Neural cell (in vitro differentiated cells): ENCODE data around the gene IL7R. TPM values are rescaled to one million over a fixed set of nuclear protein-coding genes. Genes with fewer than 3 reads are reported as not detected.

Experiments used
- H2AFZ ChIP-seq: fragments of 200-600, 300-800 bp; sonication (generic), shearing (Covaris generic); 2 replicates; pipeline ENCODE4 v1.6.0; 2014; ENCODE audit warnings: low read depth, mild to moderate bottlenecking, antibody characterized with exemption, low read length, moderate library complexity
- H3F3A ChIP-seq: fragments of 200-600 bp; shearing (Covaris generic); 2 replicates; pipeline ENCODE4 v1.6.1; 2016; ENCODE audit warnings: mild to moderate bottlenecking, moderate library complexity, mixed read lengths, antibody characterized with exemption, low read length; ENCODE audit not compliant: insufficient read depth, poor library complexity, severe bottlenecking
- H3K27ac ChIP-seq: fragments of 200-600, 300-800 bp; sonication (generic), shearing (Covaris generic); 2 replicates; pipeline ENCODE4 v1.5.1; 2014; ENCODE audit warnings: mild to moderate bottlenecking, low read length, moderate library complexity
- H3K27me3 ChIP-seq: fragments of 300-800, 200-600 bp; sonication (generic), shearing (Covaris generic); 2 replicates; pipeline ENCODE4 v1.6.0; 2014; ENCODE audit warnings: mild to moderate bottlenecking, low read depth, low read length, moderate library complexity; ENCODE audit not compliant: insufficient read depth
- H3K36me3 ChIP-seq: fragments of 300-800, 200-600 bp; sonication (generic), shearing (Covaris generic); 2 replicates; pipeline ENCODE4 v1.5.1; 2014; ENCODE audit warnings: mild to moderate bottlenecking, antibody characterized with exemption, low read length, moderate library complexity; ENCODE audit not compliant: insufficient read depth
- H3K4me2 ChIP-seq: fragments of 300-800, 200-600 bp; sonication (generic), shearing (Covaris generic); 2 replicates; pipeline ENCODE4 v1.6.0; 2014; ENCODE audit warnings: mild to moderate bottlenecking, low read length
- H3K4me3 ChIP-seq: fragments of 300-800, 200-600 bp; sonication (generic), shearing (Covaris generic); 2 replicates; pipeline ENCODE4 v1.5.1; 2014; ENCODE audit warnings: mild to moderate bottlenecking, low read length, moderate library complexity
- H3K79me2 ChIP-seq: fragments of 200-600 bp; shearing (Covaris generic); replicated peaks from 2 replicates; pipeline ENCODE4 v1.6.0; 2014; ENCODE audit warnings: mild to moderate bottlenecking, low read length, moderate library complexity; ENCODE audit not compliant: insufficient read depth
- H3K9ac ChIP-seq: fragments of 300-800, 200-600 bp; sonication (generic), shearing (Covaris generic); 2 replicates; pipeline ENCODE4 v1.6.1; 2016; ENCODE audit warnings: mild to moderate bottlenecking, low read length, mixed read lengths
- H3K9me2 ChIP-seq: fragments of 200-600 bp; shearing (Covaris generic); 2 replicates; pipeline ENCODE4 v1.6.1; 2016; ENCODE audit warnings: mild to moderate bottlenecking, low read length, mixed read lengths; ENCODE audit not compliant: insufficient read depth
- H3K9me3 ChIP-seq: fragments of 200-600, 300-800 bp; sonication (generic), shearing (Covaris generic); 2 replicates; pipeline ENCODE4 v1.6.1; 2016; ENCODE audit warnings: mild to moderate bottlenecking, mixed run types, low read length, moderate library complexity, mixed read lengths
- H4K20me1 ChIP-seq: fragments of 200-600 bp; shearing (Covaris generic); 2 replicates; pipeline ENCODE4 v1.6.1; 2016; ENCODE audit warnings: mild to moderate bottlenecking, mixed run types; ENCODE audit not compliant: insufficient read depth
- EP300 ChIP-seq: fragments of 450-650 bp; conservative IDR thresholded peaks from 2 replicates; pipeline ENCODE4 v1.6.1; 2014; ENCODE audit warnings: antibody characterized with exemption, mild to moderate bottlenecking, moderate library complexity; ENCODE audit not compliant: poor library complexity, severe bottlenecking
- EZH2 ChIP-seq: fragments of 200-600, 300-800 bp; shearing (Covaris generic), sonication (generic); IDR thresholded peaks from 2 replicates; pipeline ENCODE4 v1.6.1; 2014; ENCODE audit warnings: antibody characterized with exemption, low read length, borderline replicate concordance, mild to moderate bottlenecking; ENCODE audit not compliant: insufficient read depth, poor library complexity, severe bottlenecking
- MXI1 ChIP-seq: fragments of 450-650 bp; conservative IDR thresholded peaks from 2 replicates; pipeline ENCODE4 v1.6.1; 2014; ENCODE audit warnings: antibody characterized with exemption, mild to moderate bottlenecking; ENCODE audit not compliant: poor library complexity, severe bottlenecking
- RAD21 ChIP-seq: fragments of 450-650 bp; conservative IDR thresholded peaks from 2 replicates; pipeline ENCODE4 v1.6.1; 2014; ENCODE audit warnings: antibody characterized with exemption, mild to moderate bottlenecking, moderate library complexity
- REST ChIP-seq: IDR thresholded peaks from 2 replicates; pipeline ENCODE4 v1.6.1; 2012; ENCODE audit warnings: borderline replicate concordance
- SMC3 ChIP-seq: fragments of 450-650 bp; conservative IDR thresholded peaks from 2 replicates; pipeline ENCODE4 v1.6.1; 2014; ENCODE audit warnings: antibody characterized with exemption, mild to moderate bottlenecking, moderate library complexity; ENCODE audit not compliant: poor library complexity
- TAF1 ChIP-seq: IDR thresholded peaks from 2 replicates; pipeline ENCODE4 v1.6.1; 2012; ENCODE audit warnings: low read depth
- polyA plus RNA-seq: library from polyadenylated mRNA; depleted of rRNA; stranded (reverse); fragments of >200 nt; gene quantifications from 2 replicates; pipeline ENCODE4 v1.2.3, GENCODE V29; 2014
- TF ChIP-seq, protein P1 (sequence below): fragments of 450-650 bp; IDR thresholded peaks from 2 replicates; pipeline ENCODE4 v1.5.1; 2014; ENCODE audit warnings: antibody characterized with exemption, mild to moderate bottlenecking, moderate library complexity; ENCODE audit not compliant: poor library complexity, severe bottlenecking

The IL7R gene
- polyA plus RNA-seq, 1 donor from 2014 or later = not detected

DNA sequence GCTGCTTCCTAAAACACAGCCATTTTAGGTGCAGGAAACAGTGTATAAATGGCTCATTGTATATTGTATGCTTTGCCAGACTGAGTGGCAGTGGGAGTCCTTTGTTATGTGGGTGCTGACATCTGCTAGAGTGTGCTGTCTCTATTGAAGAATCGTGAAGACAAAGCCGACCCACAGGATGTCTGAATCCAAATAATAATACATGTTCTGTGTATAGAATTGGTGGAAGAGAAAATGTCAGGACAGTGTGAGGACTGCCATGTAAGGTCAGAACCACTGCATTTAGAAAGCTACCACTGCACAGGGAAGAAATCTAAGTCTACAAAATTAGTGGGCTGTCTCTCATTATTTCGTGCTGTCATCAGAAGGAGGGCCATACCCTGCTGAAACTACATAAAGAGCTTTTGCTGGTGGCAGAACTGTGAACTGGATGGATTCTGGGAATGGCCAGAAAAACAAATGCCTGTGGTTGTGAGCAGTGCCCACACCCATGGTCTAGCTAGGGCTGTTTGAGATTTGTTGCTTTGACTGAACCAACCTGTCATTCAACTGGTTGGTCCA lies 2.5 kb downstream of the IL7R start:
- H3K27me3 ChIP-seq = no peaks in the 10 kb centered on the region
- no peak overlapping the region for H3K9ac ChIP-seq
- H3K27ac ChIP-seq = peak overlapping the region; percentile 9
- no peaks in the 10 kb centered on the region for H3F3A ChIP-seq
- H3K79me2 ChIP-seq = no peaks in the 10 kb centered on the region
- peak overlapping the region; percentile 36 for H2AFZ ChIP-seq
- H3K4me3 ChIP-seq = no peak overlapping the region
- no peaks in the 10 kb centered on the region for H3K36me3 ChIP-seq
- no peaks in the 10 kb centered on the region for H3K9me3 ChIP-seq
- H4K20me1 ChIP-seq = no peaks in the 10 kb centered on the region
- H3K4me2 ChIP-seq = no peak overlapping the region
- TF ChIP-seq RAD21 = no peak
- TF ChIP-seq REST = no peak
- no peak for TF ChIP-seq SMC3
- peak; percentile 20 for TF ChIP-seq EP300
- TF ChIP-seq, protein P1, sequence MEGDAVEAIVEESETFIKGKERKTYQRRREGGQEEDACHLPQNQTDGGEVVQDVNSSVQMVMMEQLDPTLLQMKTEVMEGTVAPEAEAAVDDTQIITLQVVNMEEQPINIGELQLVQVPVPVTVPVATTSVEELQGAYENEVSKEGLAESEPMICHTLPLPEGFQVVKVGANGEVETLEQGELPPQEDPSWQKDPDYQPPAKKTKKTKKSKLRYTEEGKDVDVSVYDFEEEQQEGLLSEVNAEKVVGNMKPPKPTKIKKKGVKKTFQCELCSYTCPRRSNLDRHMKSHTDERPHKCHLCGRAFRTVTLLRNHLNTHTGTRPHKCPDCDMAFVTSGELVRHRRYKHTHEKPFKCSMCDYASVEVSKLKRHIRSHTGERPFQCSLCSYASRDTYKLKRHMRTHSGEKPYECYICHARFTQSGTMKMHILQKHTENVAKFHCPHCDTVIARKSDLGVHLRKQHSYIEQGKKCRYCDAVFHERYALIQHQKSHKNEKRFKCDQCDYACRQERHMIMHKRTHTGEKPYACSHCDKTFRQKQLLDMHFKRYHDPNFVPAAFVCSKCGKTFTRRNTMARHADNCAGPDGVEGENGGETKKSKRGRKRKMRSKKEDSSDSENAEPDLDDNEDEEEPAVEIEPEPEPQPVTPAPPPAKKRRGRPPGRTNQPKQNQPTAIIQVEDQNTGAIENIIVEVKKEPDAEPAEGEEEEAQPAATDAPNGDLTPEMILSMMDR = no peak
- TF ChIP-seq MXI1 = no peak
- H3K9me2 ChIP-seq = no peaks in the 10 kb centered on the region

DNA sequence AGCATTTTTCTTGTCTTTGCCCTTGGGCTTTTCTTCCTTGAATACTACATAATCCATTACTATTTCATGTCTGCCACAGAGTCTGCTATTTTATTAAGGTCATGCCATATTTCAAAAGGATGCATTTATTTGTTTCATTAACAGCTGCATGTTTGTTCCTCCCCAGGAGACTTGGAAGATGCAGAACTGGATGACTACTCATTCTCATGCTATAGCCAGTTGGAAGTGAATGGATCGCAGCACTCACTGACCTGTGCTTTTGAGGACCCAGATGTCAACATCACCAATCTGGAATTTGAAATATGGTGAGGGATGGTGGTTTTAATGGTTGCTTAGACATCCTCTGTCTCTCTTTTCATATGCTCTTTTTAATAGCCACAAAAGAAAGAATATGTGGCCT lies 4.0 kb downstream of the IL7R start:
- TF ChIP-seq REST (no peak), EZH2 (no peak), RAD21 (no peak), TAF1 (no peak), SMC3 (no peak), MXI1 (no peak)
- TF ChIP-seq, protein P1 = no peak
- Histone ChIP-seq H3K9ac (no peak overlapping the region), H3K36me3 (no peaks in the 10 kb centered on the region), H3K9me3 (no peaks in the 10 kb centered on the region), H3K27me3 (no peaks in the 10 kb centered on the region), H3K4me2 (no peak overlapping the region), H3F3A (no peaks in the 10 kb centered on the region), H3K79me2 (no peaks in the 10 kb centered on the region), H3K4me3 (no peak overlapping the region), H4K20me1 (no peaks in the 10 kb centered on the region), H3K27ac (no peak overlapping the region), H3K9me2 (no peaks in the 10 kb centered on the region), H2AFZ (no peak overlapping the region)
